NCI-H82 treated with DMSO at 0.1 percent for 48 hours (cell line): ENCODE measurements around the gene RCAN1.

Experiments used
- DNase-seq: peaks from one replicate; lab custom pipeline; 2025; ENCODE audit not compliant: unreplicated experiment; lab: John Stamatoyannopoulos, UW

The RCAN1 gene

GRCh38 chr21:34614628-34615486 is at the start of gene RCAN1:
TSS of gene RCAN1 (minus strand) at chr21:34615113. CDS start at chr21:34615011, 102 bp downstream.
- DNase-seq: peak; percentile 88

- no peak for DNase-seq
These were observed 46.9 kb upstream of the RCAN1 start for GRCh38 chr21:34661848-34662247.

- no peak for DNase-seq
These were observed 38.6 kb upstream of the RCAN1 start for GRCh38 chr21:34653522-34653921.

GRCh38 chr21:34651642-34652041 is 36.7 kb upstream of the RCAN1 start:
- no peak for DNase-seq

GRCh38 chr21:34650861-34651431 is 36.0 kb upstream of the RCAN1 start:
- DNase-seq: no peak

- DNase-seq: no peak
These were observed 34.5 kb upstream of the RCAN1 start for GRCh38 chr21:34649400-34649799.

GRCh38 chr21:34648739-34649297 is 33.9 kb upstream of the RCAN1 start:
- DNase-seq: no peak

- DNase-seq: no peak
These were observed 32.6 kb upstream of the RCAN1 start for GRCh38 chr21:34647555-34647954.

GRCh38 chr21:34644825-34645224 is 29.9 kb upstream of the RCAN1 start:
- DNase-seq: no peak

- no peak for DNase-seq
These were observed 27.5 kb upstream of the RCAN1 start for GRCh38 chr21:34642211-34643075.

GRCh38 chr21:34640858-34641257 is 25.9 kb upstream of the RCAN1 start:
- no peak for DNase-seq

- no peak for DNase-seq
These were observed 25.2 kb upstream of the RCAN1 start for GRCh38 chr21:34639882-34640788.

GRCh38 chr21:34639250-34639649 is 24.3 kb upstream of the RCAN1 start:
- DNase-seq: no peak

GRCh38 chr21:34636961-34637360 is 22.0 kb upstream of the RCAN1 start:
- no peak for DNase-seq

- no peak for DNase-seq
These were observed 20.4 kb upstream of the RCAN1 start for GRCh38 chr21:34635307-34635706.

GRCh38 chr21:34632498-34632897 is 17.6 kb upstream of the RCAN1 start:
- DNase-seq: no peak

GRCh38 chr21:34630536-34631143 is 15.7 kb upstream of the RCAN1 start:
- DNase-seq: peak; percentile 4

GRCh38 chr21:34626131-34626530 is 11.2 kb upstream of the RCAN1 start:
- DNase-seq: no peak

GRCh38 chr21:34625030-34625593 is 10.2 kb upstream of the RCAN1 start:
- no peak for DNase-seq

GRCh38 chr21:34623516-34623915 is 8.6 kb upstream of the RCAN1 start:
- DNase-seq: no peak
